ENCODE data around the gene ERN1.

Gene ERN1

DNA sequence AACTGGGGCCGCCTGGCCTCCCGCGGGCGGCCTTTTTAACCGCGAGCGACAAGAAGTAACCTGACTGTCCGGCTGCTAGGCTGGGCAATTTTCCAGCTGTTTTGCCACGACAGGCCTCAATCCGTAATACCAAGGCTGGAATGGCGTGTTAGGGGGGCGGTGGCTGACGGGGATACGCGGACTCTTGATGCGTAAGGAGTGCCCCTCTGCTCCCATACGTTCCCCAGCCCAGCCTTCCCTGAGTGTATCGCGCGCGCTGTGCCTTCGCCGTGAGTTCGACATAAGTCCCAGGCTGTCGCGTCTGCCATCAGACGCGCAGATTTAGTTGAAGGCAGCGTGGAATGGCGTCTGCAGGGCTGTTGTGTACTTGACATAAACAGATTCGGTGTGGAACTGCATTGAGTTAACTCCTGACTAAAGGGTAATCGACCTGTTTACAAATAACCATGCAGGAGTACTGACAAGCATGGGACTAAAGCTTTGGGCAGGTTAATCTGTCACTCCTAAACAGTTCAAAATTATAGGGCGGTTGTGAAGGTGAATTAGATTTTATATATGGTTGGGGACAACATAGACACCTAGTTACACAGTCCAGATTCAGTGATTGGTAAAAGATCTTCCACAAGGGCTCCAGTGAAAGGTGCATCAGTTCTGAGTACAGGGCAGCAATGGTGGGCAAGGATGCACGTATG, 16.6 kb upstream of the ERN1 start:
- H3K27ac ChIP-seq: peak overlapping the region; percentile 100
- TF ChIP-seq, protein P1, sequence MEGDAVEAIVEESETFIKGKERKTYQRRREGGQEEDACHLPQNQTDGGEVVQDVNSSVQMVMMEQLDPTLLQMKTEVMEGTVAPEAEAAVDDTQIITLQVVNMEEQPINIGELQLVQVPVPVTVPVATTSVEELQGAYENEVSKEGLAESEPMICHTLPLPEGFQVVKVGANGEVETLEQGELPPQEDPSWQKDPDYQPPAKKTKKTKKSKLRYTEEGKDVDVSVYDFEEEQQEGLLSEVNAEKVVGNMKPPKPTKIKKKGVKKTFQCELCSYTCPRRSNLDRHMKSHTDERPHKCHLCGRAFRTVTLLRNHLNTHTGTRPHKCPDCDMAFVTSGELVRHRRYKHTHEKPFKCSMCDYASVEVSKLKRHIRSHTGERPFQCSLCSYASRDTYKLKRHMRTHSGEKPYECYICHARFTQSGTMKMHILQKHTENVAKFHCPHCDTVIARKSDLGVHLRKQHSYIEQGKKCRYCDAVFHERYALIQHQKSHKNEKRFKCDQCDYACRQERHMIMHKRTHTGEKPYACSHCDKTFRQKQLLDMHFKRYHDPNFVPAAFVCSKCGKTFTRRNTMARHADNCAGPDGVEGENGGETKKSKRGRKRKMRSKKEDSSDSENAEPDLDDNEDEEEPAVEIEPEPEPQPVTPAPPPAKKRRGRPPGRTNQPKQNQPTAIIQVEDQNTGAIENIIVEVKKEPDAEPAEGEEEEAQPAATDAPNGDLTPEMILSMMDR (conservative IDR thresholded peaks at IDR 0.05): no peak
- TF ChIP-seq ZFX (IDR thresholded peaks at IDR 0.05): no peak

DNA sequence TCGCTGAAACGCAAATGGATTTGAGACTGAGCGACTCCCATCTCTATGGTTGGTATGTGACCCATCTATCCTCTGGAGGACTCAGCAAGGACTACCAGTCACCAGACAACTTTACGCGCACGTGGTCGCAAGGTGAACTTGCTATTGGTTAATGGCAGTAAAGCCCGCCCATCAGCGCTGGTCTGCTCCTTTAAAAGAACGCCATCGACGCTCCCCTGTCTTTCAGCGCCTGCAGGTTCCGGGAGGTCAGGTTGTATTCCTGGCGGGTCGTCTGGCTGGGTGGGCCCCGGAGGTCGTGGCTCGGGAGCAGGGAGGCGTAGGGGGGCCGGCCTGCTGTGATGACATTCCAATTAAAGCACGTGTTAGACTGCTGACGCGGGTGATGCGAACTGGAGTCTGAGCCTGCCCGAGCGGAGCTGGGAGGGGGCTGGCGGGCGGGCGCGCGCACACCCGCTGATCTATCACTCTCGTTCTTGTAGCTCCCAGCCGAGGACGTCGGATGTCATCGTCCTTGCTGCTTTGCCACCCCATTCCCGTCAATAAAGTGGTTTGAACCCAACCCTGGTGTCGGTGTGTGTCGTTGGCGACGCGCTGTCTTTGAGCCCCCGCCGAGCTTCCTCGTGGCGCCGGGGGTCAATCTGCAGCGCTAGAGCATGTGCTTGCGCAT, 15.9 kb upstream of the ERN1 start:
- peak; percentile 72; the same call in 1 of the 2 replicates for TF ChIP-seq ZFX (IDR thresholded peaks at IDR 0.05)
- TF ChIP-seq, protein P1 (conservative IDR thresholded peaks at IDR 0.05): no peak
- peak overlapping the region; percentile 100 for H3K27ac ChIP-seq

DNA sequence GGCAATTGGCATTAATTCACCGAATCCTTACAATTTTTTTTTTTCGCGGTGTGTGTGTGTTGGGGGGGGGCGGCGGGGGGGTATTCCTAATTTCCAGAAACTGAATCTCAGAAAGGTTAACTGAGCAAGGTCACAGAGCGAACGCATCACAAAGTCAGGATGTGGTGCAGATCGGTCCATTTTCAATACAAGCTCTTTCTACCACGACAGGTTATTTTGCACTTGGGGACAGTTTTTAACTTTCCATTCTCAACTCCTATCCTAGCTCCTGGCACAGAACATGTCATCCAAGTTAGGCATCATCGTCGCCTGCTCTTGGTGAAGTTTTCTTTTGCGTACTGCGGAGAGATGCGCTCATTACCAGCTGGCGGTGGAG, 15.4 kb upstream of the ERN1 start:
- H3K27ac ChIP-seq: peak overlapping the region; percentile 100
- TF ChIP-seq, protein P1 (conservative IDR thresholded peaks at IDR 0.05): no peak
- no peak for TF ChIP-seq ZFX (IDR thresholded peaks at IDR 0.05)

DNA sequence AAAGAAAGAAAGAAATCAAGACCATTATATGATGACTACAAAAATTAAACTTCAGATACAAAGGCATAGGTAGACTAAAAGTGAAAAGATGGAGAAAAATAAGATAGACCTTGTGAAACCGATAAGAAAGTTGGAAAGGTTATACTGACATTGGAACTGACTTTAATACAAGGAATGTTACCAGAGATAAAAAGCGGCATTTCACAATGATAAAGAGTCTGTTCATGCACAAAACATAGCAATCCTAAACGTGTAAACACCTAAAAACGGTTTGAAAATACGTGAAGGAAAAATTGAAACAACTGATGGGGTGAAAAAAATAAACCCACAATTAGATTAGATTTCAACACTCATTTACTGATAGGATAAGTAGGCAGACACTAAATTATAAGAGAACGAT, 9.6 kb upstream of the ERN1 start:
- no peak overlapping the region for H3K27ac ChIP-seq
- TF ChIP-seq, protein P1 (conservative IDR thresholded peaks at IDR 0.05): no peak
- no peak for TF ChIP-seq ZFX (IDR thresholded peaks at IDR 0.05)

DNA sequence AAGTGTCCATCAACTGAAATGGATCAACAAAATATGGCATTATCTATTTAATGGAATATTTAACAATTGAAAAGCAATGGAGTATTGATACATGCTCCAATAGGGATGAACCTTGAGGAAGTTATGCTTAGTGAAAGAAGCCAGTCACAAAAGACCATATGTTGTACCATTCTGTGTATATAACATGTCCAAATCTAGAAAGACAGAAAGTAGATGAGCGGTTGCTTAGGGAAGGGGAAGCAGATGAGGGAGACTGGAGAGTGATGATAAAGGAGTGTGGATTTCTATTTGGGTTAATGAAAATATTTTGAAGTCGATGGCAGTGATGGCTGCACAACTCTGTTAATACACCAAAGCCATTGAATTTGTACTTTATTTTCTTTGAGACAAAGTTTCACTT, 8.5 kb upstream of the ERN1 start:
- TF ChIP-seq, protein P1 (conservative IDR thresholded peaks at IDR 0.05): no peak
- TF ChIP-seq ZFX (IDR thresholded peaks at IDR 0.05): no peak
- H3K27ac ChIP-seq: no peak overlapping the region

DNA sequence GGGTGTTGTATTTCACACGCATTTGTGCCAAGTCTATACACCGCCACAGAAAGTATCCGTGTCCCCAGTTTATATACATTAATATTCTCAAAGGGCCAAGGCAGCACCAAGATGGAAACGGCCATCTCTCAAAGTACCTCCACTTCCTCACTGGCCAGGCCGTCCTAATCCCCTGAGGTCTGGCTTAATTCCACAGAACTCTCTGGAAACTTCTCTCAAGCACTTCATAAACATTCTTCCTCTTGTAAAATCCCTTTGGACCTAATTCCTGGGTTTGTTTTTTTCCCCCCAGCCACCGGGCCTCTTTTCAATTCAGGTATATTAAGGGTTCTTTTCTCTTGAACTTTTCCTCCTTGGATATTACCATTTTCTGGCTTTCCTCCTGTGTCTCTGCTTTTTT, 5.1 kb upstream of the ERN1 start:
- TF ChIP-seq, protein P1 (conservative IDR thresholded peaks at IDR 0.05): no peak
- TF ChIP-seq ZFX (IDR thresholded peaks at IDR 0.05): no peak
- H3K27ac ChIP-seq: no peak overlapping the region

DNA sequence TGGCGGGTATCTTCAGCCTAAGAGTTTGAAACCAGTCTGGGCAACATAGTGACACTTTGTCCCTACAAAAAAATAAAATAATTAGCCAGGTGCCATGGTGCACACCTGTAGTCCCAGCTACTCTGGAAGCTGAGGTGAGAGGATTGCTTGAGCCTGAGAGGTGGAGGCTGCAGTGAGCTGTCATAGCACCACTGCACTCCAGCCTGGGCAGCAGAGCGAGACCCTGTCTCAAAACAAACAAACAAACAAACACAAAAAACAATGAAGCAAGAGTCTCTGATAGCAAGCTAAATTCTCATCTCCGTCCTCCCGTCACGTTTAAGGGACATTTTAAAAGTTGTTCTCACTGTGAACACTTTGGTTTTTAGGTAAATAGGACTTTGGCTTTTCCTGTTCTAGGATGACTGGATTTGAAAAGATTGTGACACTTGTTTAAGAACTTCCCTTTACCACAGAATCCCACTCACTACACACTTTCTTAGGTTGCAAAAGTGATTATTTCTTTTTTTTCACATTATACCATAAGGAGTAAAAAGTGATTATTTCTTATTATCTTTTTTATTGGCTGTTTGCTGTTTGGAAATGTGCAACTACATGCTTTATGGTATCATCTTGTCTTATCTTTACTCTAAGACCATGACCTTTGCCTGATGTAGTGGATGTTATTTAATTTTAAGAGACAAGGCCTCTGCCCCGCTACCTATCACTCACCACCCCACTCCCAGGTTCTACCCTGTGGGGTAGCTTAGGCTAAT, 4.4 kb upstream of the ERN1 start:
- no peak overlapping the region for H3K27ac ChIP-seq
- no peak for TF ChIP-seq ZFX (IDR thresholded peaks at IDR 0.05)
- TF ChIP-seq, protein P1 (conservative IDR thresholded peaks at IDR 0.05): no peak
